ENCODE results near the gene TFF3.

Gene TFF3

DNA sequence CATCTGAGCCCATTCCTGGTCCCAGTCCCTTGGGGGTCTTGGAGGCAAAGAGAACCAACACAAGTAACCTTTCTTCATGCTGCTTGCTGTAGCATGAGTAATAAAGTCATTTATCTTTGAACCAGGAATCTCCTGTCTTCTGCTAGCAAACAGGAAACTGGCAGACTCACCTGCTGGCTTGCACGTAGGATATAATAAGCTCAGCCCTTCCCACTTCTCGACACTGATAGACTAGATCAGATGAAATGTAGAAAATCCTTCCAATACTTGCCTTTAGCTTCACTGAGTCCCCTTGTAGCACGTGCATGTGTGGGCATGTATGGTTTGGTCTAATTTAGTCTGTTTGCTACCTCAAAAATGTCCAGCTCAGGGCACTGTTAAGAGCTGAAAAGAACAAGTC is 42.1 kb upstream of the TFF3 start:
- H3K36me3 ChIP-seq (ENCODE audit: insufficient read depth, low read length) = no peaks in the 10 kb centered on the region
- H2AFZ ChIP-seq (ENCODE audit: low read length) = no peak overlapping the region
- H3K4me1 ChIP-seq (ENCODE audit: insufficient read depth, low read length, poor library complexity, severe bottlenecking) = peaks cover 9% of the 10 kb centered on the region
- no peaks in the 10 kb centered on the region for H3K27me3 ChIP-seq (ENCODE audit: insufficient read depth, low read length, poor library complexity, severe bottlenecking)
- no peak overlapping the region for H3K4me2 ChIP-seq (ENCODE audit: low read depth, low read length, poor library complexity, severe bottlenecking)
- no peak overlapping the region for H3K9ac ChIP-seq (ENCODE audit: low read depth, low read length, poor library complexity, severe bottlenecking)
- 0 out of 2 replicates have a peak, but pooled peaks cover 3% of the 10 kb centered on the region for H3K9me3 ChIP-seq (ENCODE audit: insufficient read depth, low read depth, low read length)
- TF ChIP-seq, protein P1, sequence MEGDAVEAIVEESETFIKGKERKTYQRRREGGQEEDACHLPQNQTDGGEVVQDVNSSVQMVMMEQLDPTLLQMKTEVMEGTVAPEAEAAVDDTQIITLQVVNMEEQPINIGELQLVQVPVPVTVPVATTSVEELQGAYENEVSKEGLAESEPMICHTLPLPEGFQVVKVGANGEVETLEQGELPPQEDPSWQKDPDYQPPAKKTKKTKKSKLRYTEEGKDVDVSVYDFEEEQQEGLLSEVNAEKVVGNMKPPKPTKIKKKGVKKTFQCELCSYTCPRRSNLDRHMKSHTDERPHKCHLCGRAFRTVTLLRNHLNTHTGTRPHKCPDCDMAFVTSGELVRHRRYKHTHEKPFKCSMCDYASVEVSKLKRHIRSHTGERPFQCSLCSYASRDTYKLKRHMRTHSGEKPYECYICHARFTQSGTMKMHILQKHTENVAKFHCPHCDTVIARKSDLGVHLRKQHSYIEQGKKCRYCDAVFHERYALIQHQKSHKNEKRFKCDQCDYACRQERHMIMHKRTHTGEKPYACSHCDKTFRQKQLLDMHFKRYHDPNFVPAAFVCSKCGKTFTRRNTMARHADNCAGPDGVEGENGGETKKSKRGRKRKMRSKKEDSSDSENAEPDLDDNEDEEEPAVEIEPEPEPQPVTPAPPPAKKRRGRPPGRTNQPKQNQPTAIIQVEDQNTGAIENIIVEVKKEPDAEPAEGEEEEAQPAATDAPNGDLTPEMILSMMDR (conservative IDR thresholded peaks at IDR 0.05; ENCODE audit: low read length) = no peak
- TF ChIP-seq EZH2phosphoT487 (IDR thresholded peaks at IDR 0.05; ENCODE audit: borderline replicate concordance) = no peak
- no peak overlapping the region for H3K4me3 ChIP-seq (ENCODE audit: low read length, poor library complexity, severe bottlenecking)
- no peaks in the 10 kb centered on the region for H4K20me1 ChIP-seq (ENCODE audit: insufficient read depth, low read length, poor library complexity, severe bottlenecking)
- no peaks in the 10 kb centered on the region for H3K9me2 ChIP-seq (replicated peaks; ENCODE audit: low read depth, low read length)
- H3F3A ChIP-seq (ENCODE audit: low read depth) = no peaks in the 10 kb centered on the region
- H3K79me2 ChIP-seq (ENCODE audit: insufficient read depth, low read length) = no peaks in the 10 kb centered on the region

DNA sequence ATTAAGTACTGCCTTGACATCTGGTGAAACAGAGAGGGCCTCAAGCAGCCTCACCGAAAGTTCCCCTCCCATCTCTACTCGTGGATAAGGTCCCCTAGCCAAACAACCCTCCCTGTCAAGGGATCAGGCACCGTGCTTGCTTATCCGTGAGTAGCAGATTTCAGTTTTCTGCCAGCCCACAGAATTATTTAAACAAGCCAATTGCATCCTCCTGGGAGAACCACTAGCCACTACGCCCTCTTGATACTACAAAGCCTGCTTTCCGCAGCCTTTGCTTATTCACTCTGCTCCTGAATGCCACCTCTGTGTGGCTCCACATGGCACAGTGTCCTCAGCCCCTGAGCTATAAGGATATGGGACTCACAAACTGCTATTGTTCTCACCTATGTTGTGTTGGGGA is 41.4 kb upstream of the TFF3 start:
- Histone ChIP-seq H4K20me1 (ENCODE audit: insufficient read depth, low read length, poor library complexity, severe bottlenecking) (no peaks in the 10 kb centered on the region), H2AFZ (ENCODE audit: low read length) (no peak overlapping the region), H3K27me3 (ENCODE audit: insufficient read depth, low read length, poor library complexity, severe bottlenecking) (no peaks in the 10 kb centered on the region), H3K9me2 (replicated peaks; ENCODE audit: low read depth, low read length) (no peaks in the 10 kb centered on the region), H3K9me3 (ENCODE audit: insufficient read depth, low read depth, low read length) (0 out of 2 replicates have a peak, but pooled peaks cover 3% of the 10 kb centered on the region), H3K4me2 (ENCODE audit: low read depth, low read length, poor library complexity, severe bottlenecking) (no peak overlapping the region), H3K4me3 (ENCODE audit: low read length, poor library complexity, severe bottlenecking) (no peak overlapping the region), H3K9ac (ENCODE audit: low read depth, low read length, poor library complexity, severe bottlenecking) (no peak overlapping the region), H3K36me3 (ENCODE audit: insufficient read depth, low read length) (no peaks in the 10 kb centered on the region), H3K79me2 (ENCODE audit: insufficient read depth, low read length) (no peaks in the 10 kb centered on the region), H3F3A (ENCODE audit: low read depth) (no peaks in the 10 kb centered on the region), H3K4me1 (ENCODE audit: insufficient read depth, low read length, poor library complexity, severe bottlenecking) (peaks cover 9% of the 10 kb centered on the region)
- TF ChIP-seq, protein P1 (conservative IDR thresholded peaks at IDR 0.05; ENCODE audit: low read length) = no peak
- TF ChIP-seq EZH2phosphoT487 (IDR thresholded peaks at IDR 0.05; ENCODE audit: borderline replicate concordance) = no peak

DNA sequence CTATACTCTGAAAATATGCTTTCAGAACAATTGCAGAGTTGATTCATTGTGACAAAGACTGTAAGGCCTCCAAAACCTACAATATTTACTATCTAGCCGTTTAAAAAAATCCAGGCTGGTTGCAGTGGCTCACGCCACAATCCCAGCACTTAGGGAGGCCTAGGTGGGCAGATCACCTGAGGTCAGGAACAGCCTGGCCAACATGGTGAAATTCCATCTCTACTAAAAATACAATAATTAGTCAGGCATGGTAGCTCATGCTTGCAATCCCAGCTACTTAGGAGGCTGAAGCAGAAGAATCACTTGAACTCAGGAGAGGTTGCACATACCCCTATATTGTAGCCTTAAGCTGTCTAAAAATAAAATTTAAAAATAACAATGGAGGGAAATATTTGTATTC is 40.8 kb upstream of the TFF3 start:
- TF ChIP-seq, protein P1 (conservative IDR thresholded peaks at IDR 0.05; ENCODE audit: low read length) = no peak
- no peak for TF ChIP-seq EZH2phosphoT487 (IDR thresholded peaks at IDR 0.05; ENCODE audit: borderline replicate concordance)
- Histone ChIP-seq H3K9me2 (replicated peaks; ENCODE audit: low read depth, low read length) (no peaks in the 10 kb centered on the region), H4K20me1 (ENCODE audit: insufficient read depth, low read length, poor library complexity, severe bottlenecking) (no peaks in the 10 kb centered on the region), H3F3A (ENCODE audit: low read depth) (no peaks in the 10 kb centered on the region), H2AFZ (ENCODE audit: low read length) (no peak overlapping the region), H3K4me3 (ENCODE audit: low read length, poor library complexity, severe bottlenecking) (no peak overlapping the region), H3K9ac (ENCODE audit: low read depth, low read length, poor library complexity, severe bottlenecking) (no peak overlapping the region), H3K4me1 (ENCODE audit: insufficient read depth, low read length, poor library complexity, severe bottlenecking) (peaks cover 9% of the 10 kb centered on the region), H3K9me3 (ENCODE audit: insufficient read depth, low read depth, low read length) (0 out of 2 replicates have a peak, but pooled peaks cover 3% of the 10 kb centered on the region), H3K27me3 (ENCODE audit: insufficient read depth, low read length, poor library complexity, severe bottlenecking) (no peaks in the 10 kb centered on the region), H3K79me2 (ENCODE audit: insufficient read depth, low read length) (no peaks in the 10 kb centered on the region), H3K36me3 (ENCODE audit: insufficient read depth, low read length) (no peaks in the 10 kb centered on the region), H3K4me2 (ENCODE audit: low read depth, low read length, poor library complexity, severe bottlenecking) (no peak overlapping the region)
